Stimulated activated CD8-positive, alpha-beta memory T cell treated with anti-CD3 and anti-CD28 coated beads, Interleukin-12 subunit alpha, Interleukin-12 subunit beta, amount 100 ng/mL, for 4 hours (primary cell): ENCODE measurements around the gene FLRT1.
"Not testable (repeated sequence)": the region's sequence is repeated elsewhere in the genome, so short reads cannot be mapped to it uniquely, and the experiment has no call there.

Experiments
- DNase-seq: peaks from one replicate; pipeline ENCODE4 v3.0.0-alpha.2; 2020; ENCODE audit warnings: low read depth

The FLRT1 gene

DNA sequence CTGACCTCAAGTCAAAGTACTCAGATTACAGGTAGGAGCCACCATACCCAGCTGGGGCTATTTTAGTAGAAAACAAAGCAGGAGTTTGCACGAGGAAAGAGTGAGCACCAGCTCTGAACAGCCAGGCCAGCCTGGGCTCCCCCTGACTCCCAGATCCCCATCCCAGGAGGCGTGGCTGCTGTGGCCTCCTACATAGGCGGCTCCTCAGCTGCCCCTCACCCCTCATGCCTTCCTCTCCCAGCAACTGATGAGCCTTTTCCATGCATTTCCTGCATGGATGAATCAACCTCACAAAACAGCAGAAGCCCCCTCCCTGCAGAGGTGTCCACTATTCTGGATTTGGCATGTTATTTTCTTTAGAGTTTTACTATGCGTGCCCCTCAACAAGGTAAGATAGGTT is 10.5 kb upstream of the FLRT1 start:
- DNase-seq, result no peak

DNA sequence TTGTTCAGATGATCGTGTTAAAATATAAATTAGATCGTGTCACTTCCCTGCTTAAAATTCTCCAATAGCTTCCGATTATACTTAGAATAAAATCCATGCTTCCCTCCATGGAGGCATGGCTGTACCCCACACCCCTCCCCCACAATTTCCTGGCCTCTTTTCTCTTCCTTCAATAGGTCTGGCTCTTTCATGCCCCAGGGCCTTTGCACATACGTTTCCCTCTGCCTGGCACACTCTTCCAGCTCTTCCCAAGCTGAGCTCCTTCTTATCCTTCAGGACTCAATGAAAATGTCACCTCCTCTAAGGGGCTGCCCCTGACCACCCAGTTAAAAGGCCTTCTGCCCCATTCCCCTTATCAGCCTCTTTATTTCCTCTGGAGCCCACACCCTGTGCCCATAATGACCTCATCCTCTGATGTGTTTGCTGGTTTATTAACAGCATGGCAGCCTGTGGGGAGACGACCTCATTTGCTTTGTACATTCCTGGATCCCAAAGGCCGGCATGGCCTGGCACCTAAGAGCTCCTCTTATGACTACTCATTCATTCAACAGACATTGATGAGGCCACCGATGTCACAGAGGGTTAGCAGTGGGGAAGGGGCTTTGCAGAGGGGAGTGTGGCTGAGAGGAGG is 9.0 kb upstream of the FLRT1 start:
- DNase-seq, result no peak

DNA sequence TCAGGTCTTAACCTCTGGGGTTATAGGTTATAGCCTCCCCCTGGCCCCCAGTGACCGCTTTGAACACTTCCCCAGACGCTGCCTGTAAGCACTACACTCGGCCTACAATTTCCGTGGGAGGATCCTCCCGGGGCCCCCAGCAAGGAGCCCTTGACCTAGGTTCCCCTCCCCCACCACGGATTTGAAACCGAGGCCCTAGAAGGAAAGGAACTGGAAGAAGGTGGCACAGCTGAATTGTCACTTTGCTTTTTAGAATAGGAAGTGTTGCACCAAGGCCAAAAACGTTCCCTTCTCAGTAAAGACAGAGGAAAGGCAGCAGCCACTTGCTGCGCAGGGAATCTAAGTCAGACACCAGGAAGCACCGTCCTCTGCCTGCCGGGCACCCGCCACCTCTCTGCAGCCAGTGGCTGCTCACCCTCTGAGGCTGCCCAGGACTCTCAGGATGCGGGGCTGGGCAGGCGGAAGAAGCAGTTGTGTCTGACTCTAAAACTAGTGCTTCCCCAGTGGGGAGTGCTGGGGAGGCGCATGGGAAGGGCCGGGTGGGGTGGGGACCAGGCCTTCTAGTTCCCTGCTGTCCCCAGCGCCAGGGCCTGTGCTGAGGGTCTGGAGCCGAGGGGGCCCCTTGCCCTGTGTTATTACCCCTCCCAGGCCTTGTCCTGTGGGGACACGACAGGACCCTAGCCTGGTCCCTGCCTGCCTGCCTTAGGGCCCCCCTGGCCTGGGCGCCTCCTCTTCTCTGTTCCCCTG is 7.9 kb upstream of the FLRT1 start:
- DNase-seq, result no peak

DNA sequence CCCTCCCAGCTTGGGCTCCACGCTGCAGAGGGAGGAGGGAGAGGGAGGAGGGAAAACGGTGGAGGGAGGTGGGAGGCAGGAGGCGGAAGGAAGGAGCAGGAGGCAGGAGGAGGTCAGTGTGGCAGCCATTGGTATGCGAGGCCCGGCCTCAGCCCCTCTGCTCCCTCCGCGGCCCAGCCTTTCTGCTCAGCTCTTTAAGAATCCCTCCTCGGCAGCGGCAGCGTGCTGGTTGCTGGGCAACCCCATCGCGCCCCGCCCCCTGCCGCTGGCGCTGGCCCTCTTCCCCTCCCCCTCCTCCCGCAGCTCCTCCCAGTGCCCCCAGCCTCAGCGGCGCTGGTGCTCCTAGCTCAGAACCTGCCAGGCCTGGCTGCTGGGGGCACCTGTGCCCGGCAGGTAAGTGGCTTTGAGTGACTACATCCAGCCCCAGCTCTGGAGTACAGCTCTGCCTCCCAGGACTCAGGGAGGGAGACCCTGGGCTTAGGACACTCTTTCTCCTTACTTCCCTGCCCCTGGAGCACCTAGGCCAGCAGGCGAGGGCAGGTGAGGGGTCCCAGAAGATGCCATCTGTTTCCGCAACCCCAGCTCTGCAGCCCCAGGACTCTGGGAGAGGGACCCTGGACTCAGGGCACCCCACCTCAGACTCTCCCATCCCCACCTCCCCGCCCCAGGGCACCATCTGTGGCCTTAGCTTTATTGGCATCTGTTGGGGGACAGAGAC is 7.2 kb upstream of the FLRT1 start:
- no peak for DNase-seq

DNA sequence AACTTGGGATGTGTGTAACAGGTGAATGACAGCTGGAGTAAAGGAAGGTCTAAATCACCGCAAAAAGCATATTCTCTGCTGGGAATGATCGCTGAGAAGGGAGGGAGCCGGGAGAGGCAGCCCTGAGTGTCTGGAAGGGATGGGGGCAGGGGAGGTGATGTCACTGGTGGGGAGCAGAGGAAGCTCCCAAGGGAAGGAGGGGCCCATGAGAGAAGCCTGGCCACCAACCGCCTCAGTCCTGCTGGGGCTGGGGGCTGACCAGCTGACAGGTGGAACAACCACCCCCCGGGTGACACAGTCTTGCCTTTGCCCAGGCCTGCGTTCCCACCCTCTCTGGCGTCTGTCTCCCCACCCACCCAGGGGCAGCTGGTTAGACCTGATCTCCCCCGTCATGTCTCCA is 6.0 kb upstream of the FLRT1 start:
- no peak for DNase-seq

DNA sequence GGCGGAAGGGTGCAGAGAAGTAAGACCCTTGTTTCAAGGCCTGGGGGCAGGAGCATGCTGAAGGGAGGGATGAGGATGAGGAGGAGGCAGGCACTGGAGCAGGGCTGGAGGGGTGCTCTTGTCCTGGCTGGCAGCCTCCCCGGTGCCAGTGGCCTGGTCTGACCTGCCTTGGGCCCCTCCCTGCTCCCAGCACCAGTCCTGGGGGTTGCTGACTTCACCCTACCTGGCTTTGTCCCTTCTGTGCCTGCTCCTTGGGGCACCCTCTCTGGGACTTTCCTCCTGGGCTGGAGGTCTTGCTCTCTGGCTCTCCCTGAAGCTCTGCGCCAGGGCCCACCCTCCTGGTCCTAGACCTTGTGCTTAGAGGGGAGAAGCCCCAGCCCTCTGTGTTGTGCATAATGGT is 4.7 kb upstream of the FLRT1 start:
- no peak for DNase-seq

DNA sequence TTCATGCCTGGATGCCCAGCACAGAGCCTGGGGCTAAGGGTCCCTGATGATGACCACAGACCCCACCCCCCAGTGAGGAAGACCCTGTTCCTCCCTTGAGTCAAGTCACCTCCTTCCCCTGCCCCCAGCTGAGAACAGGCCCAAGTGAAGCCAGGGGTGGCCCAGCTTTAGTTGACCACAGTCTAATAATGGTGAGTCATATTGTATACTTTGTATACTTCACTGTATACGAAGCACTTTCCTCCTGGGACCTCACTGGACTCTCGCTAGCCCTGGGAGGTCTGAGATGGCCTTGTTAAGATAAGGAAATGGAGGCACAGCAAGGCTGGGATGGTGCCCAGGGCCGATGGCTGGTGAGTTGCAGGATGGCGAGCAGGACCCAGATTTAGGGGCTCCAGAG is 3.7 kb upstream of the FLRT1 start:
- DNase-seq, result no peak

DNA sequence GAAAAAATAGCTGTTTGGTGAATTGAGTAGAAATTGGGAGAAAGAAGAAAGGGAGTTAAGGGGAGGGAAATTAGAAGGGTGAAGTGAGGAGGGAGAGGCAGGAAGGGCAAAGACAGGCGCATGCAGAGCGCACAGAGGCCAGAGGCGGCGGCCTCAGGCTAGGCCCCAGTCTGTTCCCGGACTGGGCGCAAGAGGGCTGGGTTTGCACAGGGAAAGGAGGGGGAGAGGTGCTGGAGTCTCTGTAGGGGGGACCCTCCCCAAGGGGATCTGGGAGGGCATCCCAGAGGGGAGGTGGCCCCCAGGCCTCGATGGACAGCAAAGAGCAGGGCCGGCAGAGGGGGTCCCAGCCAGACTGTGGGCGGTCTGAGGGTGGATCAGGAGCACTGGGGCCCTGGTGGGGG is 1.3 kb upstream of the FLRT1 start:
- no peak for DNase-seq

DNA sequence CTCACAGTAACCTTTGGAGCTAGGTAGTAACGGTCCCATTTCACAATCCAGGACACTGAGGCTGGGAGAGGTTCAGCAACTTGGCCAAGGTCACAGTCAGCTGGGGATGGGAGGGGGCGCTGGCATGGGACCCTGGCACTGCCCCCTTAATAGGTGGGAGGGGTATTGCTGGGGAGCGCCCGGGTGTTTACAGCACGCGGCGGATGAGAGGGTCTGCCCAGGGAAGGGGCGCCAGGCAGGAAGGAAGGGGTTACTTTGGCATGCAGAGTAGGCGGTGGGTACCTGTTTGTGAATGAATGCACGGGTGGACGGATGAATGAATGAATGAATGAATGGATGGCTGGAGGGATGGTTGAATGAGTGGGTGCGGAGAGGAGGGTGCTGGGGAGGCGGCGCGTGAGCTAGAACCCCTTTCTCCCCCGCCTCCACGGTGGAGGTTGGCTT is 628 bp upstream of the FLRT1 start:
- DNase-seq, result no peak

DNA sequence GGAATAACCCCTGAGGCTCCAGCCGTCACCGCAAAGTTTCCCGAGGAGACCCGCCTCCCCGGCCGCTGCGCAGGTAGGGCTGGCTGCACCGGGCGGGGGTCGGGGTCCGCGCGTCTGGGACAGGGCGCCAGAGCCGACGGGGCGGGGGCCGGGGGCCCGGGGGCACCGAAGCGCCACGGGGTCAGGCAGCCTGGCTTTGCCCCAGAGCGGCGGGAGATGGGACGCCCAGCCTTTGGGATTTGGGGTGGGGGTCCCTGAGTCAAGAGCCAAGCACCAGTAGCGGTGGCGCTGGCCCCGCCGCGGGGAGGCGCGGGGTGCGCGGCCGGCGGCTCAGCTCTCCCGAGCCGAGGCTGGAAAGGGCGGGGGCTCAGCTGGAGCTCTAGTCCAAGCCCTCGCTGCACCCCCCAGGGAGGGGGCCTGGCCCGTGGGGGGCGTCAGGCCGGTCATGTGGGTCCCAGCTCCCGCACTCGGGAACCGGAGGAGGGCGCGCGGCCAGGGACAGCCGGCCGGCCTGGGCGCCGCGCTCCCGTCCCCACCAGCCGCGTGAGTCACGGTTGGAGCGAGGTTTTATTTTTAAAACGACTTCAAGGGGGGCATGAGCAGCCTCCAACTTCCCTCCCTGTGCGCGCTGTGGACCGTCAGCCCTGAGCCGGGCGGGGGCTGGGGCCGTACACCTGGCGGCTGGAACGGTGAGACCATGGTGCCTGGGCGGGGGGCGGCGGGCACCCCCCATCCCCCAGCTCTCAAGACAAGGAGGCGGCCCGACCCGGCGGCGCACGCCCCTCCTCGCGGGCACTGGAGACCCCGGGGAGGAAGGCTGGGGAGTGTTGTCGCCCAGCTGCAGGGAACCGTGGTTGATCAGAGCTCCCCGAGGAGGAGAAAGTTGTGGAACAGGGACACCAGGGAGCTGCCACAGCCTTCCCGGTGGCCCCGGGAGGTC is 626 bp downstream of the FLRT1 start:
- no peak for DNase-seq

DNA sequence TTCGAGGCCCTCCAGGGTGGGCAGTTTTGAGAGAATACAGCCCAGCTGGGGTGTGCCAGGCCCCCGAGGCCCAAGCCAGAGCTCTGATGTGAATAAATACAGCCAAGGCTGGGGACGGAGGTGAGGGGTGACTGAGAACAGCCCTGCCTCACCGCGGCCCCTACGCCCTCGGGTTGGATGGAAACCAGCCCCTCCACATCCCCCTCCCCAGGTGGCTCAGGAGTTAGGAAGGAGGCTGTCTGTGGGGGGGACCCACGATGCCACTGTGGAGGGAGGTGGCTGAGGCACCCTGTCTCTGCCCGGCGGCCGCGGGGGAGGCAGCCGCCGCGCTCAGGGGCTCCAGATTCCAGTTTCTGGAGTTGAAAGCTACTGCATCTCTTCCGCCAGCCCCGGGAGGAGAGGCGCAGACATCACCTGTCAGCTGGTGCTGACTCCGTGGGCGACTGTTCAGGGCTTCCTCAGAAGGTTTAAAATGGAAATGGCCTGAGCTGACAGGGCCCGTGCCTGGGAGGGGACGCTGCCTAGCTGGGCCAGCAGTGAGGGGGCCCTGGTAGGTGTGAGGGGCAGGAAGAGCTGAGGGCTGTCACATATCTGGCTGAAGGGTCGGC is 1.4 kb downstream of the FLRT1 start:
- DNase-seq, result no peak

DNA sequence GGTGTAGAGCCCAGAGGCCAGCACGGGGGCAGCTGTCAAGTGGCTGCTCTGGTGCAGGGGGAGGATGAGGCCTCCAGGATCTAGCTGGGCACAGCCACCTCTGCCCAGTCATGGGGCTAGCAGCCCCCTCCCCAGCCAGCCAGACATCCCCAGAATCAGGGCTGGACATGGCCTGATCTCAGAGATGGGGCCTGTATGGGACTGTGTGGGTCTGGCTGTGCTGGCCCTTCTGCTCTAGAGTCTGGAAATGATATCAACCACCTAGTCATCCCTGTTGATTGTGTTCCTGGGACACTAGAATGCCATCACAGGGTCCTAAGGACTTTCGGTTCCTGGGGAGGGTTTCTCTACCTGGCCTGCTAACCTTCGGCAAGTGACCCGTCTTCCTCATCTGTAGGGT is 2.8 kb downstream of the FLRT1 start:
- no peak for DNase-seq

DNA sequence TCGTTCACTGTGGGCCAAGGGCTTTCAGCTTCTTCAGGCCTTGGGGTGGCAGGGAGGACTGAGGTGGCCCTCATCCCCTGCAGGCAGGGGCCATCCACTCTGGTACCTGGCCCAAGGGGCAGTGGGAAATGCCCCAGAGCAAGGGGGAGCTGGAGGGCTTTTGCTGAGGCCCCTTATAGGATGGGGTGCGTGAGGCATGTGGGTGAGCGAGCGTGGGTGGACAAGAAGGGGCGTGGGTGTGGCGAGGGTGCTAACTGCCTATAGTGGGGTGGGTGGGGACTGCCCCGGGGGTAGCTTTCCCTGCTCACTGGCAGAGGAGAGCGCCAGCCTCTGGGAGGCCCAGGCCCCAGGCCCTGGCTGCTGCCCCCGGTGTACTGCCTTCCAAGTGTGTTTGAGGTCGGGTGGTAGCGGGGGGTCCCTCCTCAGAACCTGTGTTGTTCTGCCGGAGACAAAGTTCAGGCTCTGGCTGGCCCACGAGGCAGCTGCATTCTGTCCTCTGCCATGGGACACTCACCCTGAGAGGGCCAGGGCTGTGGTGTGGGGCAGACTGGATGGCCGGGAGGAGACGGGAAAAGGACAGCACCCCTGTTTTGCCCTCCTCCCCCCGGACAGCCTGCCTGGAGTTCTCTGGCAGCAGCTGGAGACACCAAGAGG is 3.4 kb downstream of the FLRT1 start:
- no peak for DNase-seq

DNA sequence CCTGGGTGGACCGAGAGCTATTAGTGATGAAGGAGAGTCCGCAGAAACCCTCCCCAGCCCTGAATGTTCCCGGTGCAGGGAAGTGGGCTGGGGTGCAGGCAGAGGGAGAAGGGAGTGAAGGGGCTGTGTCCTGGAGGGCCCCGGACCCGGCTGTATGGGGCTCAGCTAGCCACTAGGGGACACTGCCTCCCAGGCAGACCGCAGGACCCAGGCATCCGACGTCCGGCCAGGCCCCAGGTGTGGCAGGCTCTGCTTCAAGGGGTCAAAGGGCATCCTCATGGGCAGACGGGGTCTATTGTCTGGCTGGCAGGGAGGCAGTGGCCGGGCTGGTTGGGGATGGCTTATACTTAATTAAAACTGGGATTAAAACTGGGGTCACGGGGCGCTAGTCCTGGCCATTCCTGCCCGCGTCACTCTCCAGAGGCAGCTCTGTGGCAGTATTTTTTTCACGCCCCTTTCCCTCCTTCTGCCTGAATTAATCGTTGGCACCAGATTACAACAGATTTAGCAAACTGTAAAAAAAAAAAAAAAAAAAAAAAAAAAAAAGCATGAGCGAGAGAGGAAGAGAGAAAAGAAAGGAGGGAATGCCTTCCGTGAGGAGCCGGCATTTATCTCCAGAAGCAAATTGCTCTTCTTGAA is 5.1 kb downstream of the FLRT1 start:
- no peak for DNase-seq

DNA sequence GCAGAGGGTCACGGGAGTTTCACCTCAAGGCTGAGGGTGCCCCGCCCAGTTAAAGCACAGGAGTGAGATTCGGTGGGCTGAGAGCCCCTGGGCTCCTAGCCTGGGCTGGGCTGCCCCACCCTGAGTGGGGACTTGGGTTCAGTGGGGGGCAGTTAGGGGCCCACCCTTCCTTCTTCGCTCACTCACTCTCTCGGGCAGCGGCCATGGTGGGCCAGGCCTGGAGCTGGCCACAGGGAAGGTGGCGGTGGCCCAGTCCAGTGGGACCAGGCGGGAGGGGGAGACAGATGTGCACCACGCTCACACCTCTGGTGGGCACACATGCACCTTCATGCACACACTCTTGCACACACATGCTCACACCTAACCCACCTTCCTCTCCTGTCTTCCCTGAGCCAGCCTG is 6.1 kb downstream of the FLRT1 start:
- DNase-seq, result no peak

DNA sequence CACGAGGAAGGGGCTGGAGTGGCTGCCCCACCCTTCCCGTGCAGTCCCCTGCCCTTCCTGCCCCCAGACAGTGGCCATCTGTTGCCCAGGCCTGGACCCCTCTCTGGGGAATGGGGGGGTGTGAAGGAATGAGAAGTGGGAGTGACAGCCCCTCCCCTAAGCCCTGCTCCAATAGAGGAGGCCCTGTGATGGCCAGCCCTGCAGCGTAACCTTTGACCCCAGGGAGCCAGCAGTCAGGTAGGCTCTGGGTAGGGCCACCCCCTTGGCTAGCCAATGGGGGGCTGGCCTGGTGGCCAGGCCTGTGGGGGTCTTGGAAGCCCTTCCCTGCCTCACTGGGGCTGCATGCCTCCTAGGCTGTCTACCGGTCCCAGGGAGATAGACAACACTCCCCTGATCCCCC is 6.6 kb downstream of the FLRT1 start:
- DNase-seq, result no peak

DNA sequence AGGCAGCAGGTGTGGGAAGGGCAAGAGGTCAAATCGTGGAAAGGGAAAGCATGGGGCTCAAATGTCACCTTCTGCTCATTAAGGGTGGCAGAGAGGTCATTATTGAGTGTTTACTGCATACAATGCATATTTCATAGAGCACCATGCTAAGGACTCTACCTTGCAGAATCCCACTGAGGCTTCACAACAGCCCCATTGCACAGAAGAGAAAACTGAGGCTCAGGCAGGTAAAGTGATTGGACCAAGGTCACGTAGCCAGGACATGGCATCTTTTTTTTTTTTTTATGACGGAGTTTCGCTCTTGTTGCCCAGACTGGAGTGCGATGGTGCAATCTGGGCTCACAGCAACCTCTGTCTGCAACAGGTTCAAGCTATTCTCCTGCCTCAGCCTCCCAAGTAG is 7.8 kb downstream of the FLRT1 start:
- no peak for DNase-seq

DNA sequence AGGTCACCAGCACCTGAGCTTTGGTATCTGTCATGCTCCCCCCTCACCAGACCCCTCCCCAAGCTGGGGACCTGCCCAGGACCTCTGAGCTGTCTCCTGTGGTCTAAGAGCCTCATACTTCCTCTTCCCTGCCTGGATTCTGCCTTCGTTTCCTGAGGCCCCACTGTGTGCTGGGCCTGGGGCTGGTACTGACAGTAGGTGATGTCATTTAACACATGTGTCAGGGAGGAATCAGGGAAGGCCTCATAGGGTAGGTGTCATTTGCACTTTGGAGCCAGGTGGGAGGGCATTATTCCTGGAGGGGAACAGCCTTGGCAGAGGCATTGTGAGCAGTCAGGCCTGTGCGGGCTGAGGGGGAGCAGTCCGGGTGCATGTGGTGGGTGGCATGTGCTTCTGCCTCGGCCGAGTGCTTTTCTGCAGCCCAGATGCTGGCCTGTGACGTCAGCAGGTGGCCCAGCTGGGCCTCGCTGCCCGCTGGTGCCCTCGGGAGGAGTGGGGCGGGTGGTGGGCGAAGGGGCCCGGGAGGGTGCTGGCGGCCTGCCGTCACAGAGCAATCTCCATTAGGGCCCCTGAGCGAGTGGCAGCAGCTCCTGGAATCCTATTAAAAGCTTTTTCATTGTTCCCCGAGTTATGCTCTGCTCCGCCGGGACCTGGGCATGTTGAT is 9.1 kb downstream of the FLRT1 start:
- no peak for DNase-seq

DNA sequence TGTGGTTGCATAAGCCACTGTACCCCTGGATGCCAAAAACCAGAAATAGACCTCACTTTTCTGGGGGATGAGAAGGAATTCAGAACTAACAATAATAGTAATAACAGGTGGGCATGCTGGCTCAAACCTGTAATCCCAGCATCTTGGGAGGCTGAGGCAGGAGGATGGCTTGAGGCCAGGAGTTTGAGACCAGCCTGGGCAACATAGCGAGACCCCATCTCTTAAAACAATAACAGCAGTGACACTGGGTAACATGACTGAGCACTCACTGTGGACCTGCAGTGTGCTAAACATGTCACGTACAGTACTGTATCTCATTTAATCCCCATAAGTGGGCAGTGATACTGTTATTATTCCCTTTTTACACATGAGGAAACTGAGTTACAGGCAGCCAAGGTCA is 10.0 kb downstream of the FLRT1 start:
- no peak for DNase-seq

DNA sequence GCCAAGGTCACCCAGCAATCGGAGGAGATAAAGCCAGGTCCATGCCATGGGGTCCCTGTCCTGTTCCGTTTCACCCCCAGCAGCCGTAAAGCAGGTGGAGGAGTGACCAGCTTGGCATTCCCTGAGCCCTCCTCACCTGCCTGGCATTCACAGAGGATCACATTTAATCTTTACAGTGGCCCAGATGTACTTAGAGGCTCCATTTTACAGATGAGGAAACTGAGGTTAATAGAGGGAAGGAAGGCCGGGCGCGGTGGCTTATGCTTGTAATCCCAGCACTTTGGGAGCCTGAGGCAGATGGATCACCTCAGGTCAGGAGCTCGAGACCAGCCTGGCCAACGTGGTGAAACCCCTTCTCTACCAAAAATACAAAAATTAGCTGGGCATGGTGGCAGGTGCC is 11.6 kb downstream of the FLRT1 start:
- not testable (repeated sequence) for DNase-seq
